ENCODE measurements around the gene PDS5B. TPM values are rescaled to one million over a fixed set of nuclear protein-coding genes. Genes with fewer than 3 reads are reported as not detected.
"Not testable (repeated sequence)": the region's sequence is repeated elsewhere in the genome, so short reads cannot be mapped to it uniquely, and the experiment has no call there.

PDS5B gene
- total RNA-seq, 1 donor from 2014 or later, result 49.4 TPM

GRCh38 chr13:32720026-32720425 is 133.8 kb downstream of the PDS5B start:
- Histone ChIP-seq H3K27ac (no peak overlapping the region), H3K4me3 (no peak overlapping the region), H3K36me3 (no peaks in the 10 kb centered on the region), H3K9me3 (no peaks in the 10 kb centered on the region), H3K27me3 (no peaks in the 10 kb centered on the region), H3K4me1 (no peaks in the 10 kb centered on the region)
- TF ChIP-seq POLR2AphosphoS5 (IDR thresholded peaks at IDR 0.05; ENCODE audit: insufficient read depth in 1 of 2, low read depth in 1 of 2) (no peak), POLR2A (IDR thresholded peaks at IDR 0.05) (no peak)
- TF ChIP-seq, protein P1, sequence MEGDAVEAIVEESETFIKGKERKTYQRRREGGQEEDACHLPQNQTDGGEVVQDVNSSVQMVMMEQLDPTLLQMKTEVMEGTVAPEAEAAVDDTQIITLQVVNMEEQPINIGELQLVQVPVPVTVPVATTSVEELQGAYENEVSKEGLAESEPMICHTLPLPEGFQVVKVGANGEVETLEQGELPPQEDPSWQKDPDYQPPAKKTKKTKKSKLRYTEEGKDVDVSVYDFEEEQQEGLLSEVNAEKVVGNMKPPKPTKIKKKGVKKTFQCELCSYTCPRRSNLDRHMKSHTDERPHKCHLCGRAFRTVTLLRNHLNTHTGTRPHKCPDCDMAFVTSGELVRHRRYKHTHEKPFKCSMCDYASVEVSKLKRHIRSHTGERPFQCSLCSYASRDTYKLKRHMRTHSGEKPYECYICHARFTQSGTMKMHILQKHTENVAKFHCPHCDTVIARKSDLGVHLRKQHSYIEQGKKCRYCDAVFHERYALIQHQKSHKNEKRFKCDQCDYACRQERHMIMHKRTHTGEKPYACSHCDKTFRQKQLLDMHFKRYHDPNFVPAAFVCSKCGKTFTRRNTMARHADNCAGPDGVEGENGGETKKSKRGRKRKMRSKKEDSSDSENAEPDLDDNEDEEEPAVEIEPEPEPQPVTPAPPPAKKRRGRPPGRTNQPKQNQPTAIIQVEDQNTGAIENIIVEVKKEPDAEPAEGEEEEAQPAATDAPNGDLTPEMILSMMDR (IDR thresholded peaks at IDR 0.05), result no peak
- intact Hi-C loops (cut with DNase I), result no loop called here
- no peak for DNase-seq (ENCODE audit: extremely low spot score in 2 of 2)

GRCh38 chr13:32721131-32722034 is 135.1 kb downstream of the PDS5B start:
- H3K9me3 ChIP-seq; H3K4me1 ChIP-seq; intact Hi-C loops (cut with DNase I); H3K27ac ChIP-seq; DNase-seq (ENCODE audit: extremely low spot score in 2 of 2); H3K27me3 ChIP-seq; H3K36me3 ChIP-seq; H3K4me3 ChIP-seq: not testable (repeated sequence)

DNA sequence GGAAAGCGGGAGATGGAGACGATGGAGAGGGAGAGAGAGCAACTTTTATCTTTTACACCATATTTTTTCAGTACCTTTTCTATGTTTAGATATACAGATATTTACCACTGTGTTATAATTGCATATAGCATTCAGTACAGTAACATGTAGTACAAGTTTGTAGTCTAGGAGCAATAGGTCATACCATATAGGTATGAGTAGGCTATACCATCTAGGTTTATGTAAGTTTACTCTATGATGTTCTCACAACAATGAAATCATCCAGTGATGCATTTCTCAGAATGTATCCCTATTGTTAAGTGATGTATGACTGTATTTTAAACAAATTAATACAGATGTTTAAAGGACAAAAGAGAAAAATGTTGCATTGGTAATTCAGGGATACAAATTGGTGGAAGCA is 136.1 kb downstream of the PDS5B start:
- Histone ChIP-seq H3K4me3 (no peak overlapping the region), H3K27ac (no peak overlapping the region), H3K9me3 (no peaks in the 10 kb centered on the region), H3K36me3 (no peaks in the 10 kb centered on the region), H3K27me3 (no peaks in the 10 kb centered on the region), H3K4me1 (no peaks in the 10 kb centered on the region)
- intact Hi-C loops (cut with DNase I), result no loop called here
- DNase-seq (ENCODE audit: extremely low spot score in 2 of 2), result no peak
- TF ChIP-seq POLR2AphosphoS5 (IDR thresholded peaks at IDR 0.05; ENCODE audit: insufficient read depth in 1 of 2, low read depth in 1 of 2) (no peak), POLR2A (IDR thresholded peaks at IDR 0.05) (no peak)
- TF ChIP-seq, protein P1 (IDR thresholded peaks at IDR 0.05), result no peak

GRCh38 chr13:32723987-32724386 is 137.7 kb downstream of the PDS5B start:
- Histone ChIP-seq H3K27me3 (no peaks in the 10 kb centered on the region), H3K9me3 (no peaks in the 10 kb centered on the region), H3K4me1 (no peaks in the 10 kb centered on the region), H3K27ac (no peak overlapping the region), H3K36me3 (no peaks in the 10 kb centered on the region), H3K4me3 (no peak overlapping the region)
- no peak for DNase-seq (ENCODE audit: extremely low spot score in 2 of 2)
- TF ChIP-seq, protein P1 (IDR thresholded peaks at IDR 0.05), result no peak
- TF ChIP-seq POLR2A (IDR thresholded peaks at IDR 0.05) (no peak), POLR2AphosphoS5 (IDR thresholded peaks at IDR 0.05; ENCODE audit: insufficient read depth in 1 of 2, low read depth in 1 of 2) (no peak)
- intact Hi-C loops (cut with DNase I), result no loop called here

DNA sequence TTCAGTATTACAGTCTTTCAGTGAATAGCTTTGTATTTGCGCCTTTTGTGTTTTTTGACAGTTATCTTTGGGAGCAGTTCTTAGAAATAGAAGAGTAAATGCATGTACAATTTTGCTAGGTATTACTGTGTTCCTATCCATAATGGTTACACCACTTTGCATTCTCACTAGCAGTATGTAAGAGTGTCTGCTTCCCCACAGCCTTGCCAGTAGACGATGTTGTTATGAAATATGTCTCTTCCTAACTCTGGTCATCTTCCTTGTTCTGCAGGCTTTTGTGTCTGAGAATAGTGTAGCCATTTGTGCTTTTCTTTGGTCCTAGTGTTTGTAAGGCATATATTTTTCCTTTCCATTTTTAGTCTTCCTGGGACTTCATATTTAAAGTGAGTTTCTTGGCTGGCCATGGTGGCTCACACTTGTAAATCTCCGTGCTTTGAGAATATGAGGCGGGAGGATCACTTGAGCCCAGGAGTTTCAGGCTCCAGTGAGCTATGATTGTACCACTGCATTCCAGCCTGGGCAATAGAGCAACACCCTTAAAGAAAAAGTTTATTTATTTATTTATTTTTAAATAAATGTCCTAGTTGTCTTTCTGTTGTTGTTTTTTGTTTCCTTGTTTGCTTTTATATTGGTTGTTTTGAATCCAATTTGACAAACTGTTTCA is 140.3 kb downstream of the PDS5B start:
- H3K36me3 ChIP-seq, result no peaks in the 10 kb centered on the region
- DNase-seq (ENCODE audit: extremely low spot score in 2 of 2), result no peak
- no peak overlapping the region for H3K27ac ChIP-seq
- no peaks in the 10 kb centered on the region for H3K27me3 ChIP-seq
- H3K4me3 ChIP-seq, result no peak overlapping the region
- intact Hi-C loops (cut with DNase I), result no loop called here
- TF ChIP-seq, protein P1 (IDR thresholded peaks at IDR 0.05), result no peak
- TF ChIP-seq POLR2AphosphoS5 (IDR thresholded peaks at IDR 0.05; ENCODE audit: insufficient read depth in 1 of 2, low read depth in 1 of 2), result no peak
- TF ChIP-seq POLR2A (IDR thresholded peaks at IDR 0.05), result no peak
- peaks cover 6% of the 10 kb centered on the region for H3K4me1 ChIP-seq
- H3K9me3 ChIP-seq, result no peaks in the 10 kb centered on the region
